ENCODE data around the gene OSBPL2. TPM values are rescaled to one million over a fixed set of nuclear protein-coding genes. Genes with fewer than 3 reads are reported as not detected.
A peak's percentile ranks its signal among the peaks of the same experiment; 100 is the strongest.

Gene OSBPL2
- total RNA-seq, 1 experiment from 2014 or later: 49.5 TPM

DNA sequence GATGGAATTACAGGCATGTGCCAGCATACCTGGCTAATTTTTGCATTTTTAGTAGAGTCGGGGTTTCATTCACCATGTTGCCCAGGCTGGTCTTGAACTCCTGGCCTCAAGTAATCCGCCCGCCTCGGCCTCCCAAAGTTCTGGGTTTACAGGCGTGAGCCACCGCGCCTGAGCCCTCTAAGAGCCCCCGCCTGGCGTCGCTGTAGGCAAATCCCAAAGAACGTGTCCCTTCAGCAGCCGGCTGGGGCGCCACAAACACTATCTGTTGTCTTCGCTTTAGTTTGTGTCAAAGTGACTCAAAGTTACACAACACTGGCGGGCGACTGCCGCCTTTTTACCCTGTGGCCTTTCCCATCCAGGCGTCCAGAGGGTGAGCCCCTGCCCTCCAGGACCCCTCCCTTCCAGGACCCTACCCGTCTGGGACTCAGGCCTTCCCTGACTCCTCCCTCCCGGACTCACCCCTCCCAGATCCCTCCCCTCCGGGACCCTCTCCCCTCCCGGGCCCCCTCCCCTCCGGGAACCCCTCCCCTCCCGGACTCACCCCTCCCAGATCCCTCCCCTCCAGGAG, 63.5 kb downstream of the OSBPL2 start (continued):
- TF ChIP-seq, protein P1, sequence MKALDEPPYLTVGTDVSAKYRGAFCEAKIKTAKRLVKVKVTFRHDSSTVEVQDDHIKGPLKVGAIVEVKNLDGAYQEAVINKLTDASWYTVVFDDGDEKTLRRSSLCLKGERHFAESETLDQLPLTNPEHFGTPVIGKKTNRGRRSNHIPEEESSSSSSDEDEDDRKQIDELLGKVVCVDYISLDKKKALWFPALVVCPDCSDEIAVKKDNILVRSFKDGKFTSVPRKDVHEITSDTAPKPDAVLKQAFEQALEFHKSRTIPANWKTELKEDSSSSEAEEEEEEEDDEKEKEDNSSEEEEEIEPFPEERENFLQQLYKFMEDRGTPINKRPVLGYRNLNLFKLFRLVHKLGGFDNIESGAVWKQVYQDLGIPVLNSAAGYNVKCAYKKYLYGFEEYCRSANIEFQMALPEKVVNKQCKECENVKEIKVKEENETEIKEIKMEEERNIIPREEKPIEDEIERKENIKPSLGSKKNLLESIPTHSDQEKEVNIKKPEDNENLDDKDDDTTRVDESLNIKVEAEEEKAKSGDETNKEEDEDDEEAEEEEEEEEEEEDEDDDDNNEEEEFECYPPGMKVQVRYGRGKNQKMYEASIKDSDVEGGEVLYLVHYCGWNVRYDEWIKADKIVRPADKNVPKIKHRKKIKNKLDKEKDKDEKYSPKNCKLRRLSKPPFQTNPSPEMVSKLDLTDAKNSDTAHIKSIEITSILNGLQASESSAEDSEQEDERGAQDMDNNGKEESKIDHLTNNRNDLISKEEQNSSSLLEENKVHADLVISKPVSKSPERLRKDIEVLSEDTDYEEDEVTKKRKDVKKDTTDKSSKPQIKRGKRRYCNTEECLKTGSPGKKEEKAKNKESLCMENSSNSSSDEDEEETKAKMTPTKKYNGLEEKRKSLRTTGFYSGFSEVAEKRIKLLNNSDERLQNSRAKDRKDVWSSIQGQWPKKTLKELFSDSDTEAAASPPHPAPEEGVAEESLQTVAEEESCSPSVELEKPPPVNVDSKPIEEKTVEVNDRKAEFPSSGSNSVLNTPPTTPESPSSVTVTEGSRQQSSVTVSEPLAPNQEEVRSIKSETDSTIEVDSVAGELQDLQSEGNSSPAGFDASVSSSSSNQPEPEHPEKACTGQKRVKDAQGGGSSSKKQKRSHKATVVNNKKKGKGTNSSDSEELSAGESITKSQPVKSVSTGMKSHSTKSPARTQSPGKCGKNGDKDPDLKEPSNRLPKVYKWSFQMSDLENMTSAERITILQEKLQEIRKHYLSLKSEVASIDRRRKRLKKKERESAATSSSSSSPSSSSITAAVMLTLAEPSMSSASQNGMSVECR (CRISPR knock-in tag; IDR thresholded peaks at IDR 0.05; ENCODE audit: borderline replicate concordance): peak; percentile 53; the same call in 1 of the 2 replicates
- TF ChIP-seq ZNF416 (CRISPR knock-in tag; IDR thresholded peaks at IDR 0.05) (no peak), RELA (CRISPR knock-in tag; IDR thresholded peaks at IDR 0.05; ENCODE audit: borderline replicate concordance) (no peak), ESRRA (CRISPR knock-in tag; IDR thresholded peaks at IDR 0.05; ENCODE audit: borderline replicate concordance) (no peak)
- TF ChIP-seq, protein P2, sequence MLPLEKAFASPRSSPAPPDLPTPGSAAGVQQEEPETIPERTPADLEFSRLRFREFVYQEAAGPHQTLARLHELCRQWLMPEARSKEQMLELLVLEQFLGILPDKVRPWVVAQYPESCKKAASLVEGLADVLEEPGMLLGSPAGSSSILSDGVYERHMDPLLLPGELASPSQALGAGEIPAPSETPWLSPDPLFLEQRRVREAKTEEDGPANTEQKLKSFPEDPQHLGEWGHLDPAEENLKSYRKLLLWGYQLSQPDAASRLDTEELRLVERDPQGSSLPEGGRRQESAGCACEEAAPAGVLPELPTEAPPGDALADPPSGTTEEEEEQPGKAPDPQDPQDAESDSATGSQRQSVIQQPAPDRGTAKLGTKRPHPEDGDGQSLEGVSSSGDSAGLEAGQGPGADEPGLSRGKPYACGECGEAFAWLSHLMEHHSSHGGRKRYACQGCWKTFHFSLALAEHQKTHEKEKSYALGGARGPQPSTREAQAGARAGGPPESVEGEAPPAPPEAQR (CRISPR knock-in tag; IDR thresholded peaks at IDR 0.05): no peak
- TF ChIP-seq, protein P3, sequence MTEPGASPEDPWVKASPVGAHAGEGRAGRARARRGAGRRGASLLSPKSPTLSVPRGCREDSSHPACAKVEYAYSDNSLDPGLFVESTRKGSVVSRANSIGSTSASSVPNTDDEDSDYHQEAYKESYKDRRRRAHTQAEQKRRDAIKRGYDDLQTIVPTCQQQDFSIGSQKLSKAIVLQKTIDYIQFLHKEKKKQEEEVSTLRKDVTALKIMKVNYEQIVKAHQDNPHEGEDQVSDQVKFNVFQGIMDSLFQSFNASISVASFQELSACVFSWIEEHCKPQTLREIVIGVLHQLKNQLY (CRISPR knock-in tag; IDR thresholded peaks at IDR 0.05): no peak

DNA sequence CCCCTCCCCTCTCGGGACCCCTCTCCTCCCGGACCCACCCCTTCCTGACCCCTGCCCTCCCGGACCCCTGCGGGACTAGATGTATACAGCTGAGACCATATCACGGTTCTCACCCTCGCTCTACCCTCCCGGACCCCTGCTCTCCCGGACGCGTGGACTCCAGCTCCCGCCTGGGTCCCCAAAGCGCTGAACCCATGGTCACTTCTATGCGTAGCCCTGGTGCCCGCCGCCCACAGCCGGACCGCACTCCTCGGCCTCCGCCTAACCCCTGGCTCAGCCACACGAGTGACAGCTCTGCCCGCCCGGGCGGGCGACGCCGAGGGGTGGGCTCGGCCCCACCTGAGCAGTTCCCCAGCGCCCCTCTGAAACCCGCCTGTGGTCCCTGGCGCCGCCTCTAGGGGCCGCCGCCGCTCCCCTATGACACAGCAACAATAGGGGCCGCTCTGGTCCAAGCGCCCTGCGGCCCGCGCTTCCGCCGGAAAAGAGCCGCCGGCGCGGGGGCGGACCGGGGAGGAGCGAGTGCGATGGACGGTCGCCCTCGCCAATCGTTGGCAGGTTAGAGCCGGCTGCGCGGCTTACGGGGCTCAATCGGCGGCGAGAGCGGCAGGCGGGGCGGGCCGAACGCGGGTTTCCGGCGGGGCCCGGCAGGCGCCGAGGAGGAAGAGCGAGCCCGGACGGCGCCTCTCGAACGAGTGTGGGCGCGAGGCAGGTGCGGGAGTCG, 64.2 kb downstream of the OSBPL2 start, which contains the start of gene ADRM1:
Gene ADRM1, plus strand, starts transcription at position 657 of the 721 bp plus-strand sequence. CDS start 572 bp downstream, outside the sequence.
- Mint-ChIP-seq H3K27ac (peak within 1 kb of the TSS; percentile 96), H3K9me3 (no peaks in the 10 kb centered on the region), H3K4me1 (peaks cover 18% of the 10 kb centered on the region), H3K36me3 (peaks cover 22% of the 10 kb centered on the region), H3K27me3 (ENCODE audit: low read depth) (no peaks in the 10 kb centered on the region), H3K4me3 (peak within 1 kb of the TSS; percentile 86)
- ATAC-seq (peak; percentile 80), DNase-seq (ENCODE audit: low spot score) (peak; percentile 98)
- ChIA-PET CTCF (interaction anchor here (0.6 to 2.4 kb wide), 21 partner anchors 10 to 611 kb away, joined by 3 to 28 read pairs (median 4); partner anchors contain the start of genes LAMA5 and RPS21), POLR2A (interaction anchor here (0.6 to 1.0 kb wide), 3 partner anchors 64 to 173 kb away, joined by 4 read pairs; partner anchors contain the start of gene LAMA5)
- TF ChIP-seq ZNF121 (CRISPR knock-in tag; IDR thresholded peaks at IDR 0.05): no peak
- TF ChIP-seq, protein P4, sequence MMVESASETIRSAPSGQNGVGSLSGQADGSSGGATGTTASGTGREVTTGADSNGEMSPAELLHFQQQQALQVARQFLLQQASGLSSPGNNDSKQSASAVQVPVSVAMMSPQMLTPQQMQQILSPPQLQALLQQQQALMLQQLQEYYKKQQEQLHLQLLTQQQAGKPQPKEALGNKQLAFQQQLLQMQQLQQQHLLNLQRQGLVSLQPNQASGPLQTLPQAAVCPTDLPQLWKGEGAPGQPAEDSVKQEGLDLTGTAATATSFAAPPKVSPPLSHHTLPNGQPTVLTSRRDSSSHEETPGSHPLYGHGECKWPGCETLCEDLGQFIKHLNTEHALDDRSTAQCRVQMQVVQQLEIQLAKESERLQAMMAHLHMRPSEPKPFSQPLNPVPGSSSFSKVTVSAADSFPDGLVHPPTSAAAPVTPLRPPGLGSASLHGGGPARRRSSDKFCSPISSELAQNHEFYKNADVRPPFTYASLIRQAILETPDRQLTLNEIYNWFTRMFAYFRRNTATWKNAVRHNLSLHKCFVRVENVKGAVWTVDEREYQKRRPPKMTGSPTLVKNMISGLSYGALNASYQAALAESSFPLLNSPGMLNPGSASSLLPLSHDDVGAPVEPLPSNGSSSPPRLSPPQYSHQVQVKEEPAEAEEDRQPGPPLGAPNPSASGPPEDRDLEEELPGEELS (CRISPR knock-in tag; IDR thresholded peaks at IDR 0.05): no peak
- TF ChIP-seq NR1H2 (CRISPR knock-in tag; IDR thresholded peaks at IDR 0.05): no peak
- TF ChIP-seq, protein P5, sequence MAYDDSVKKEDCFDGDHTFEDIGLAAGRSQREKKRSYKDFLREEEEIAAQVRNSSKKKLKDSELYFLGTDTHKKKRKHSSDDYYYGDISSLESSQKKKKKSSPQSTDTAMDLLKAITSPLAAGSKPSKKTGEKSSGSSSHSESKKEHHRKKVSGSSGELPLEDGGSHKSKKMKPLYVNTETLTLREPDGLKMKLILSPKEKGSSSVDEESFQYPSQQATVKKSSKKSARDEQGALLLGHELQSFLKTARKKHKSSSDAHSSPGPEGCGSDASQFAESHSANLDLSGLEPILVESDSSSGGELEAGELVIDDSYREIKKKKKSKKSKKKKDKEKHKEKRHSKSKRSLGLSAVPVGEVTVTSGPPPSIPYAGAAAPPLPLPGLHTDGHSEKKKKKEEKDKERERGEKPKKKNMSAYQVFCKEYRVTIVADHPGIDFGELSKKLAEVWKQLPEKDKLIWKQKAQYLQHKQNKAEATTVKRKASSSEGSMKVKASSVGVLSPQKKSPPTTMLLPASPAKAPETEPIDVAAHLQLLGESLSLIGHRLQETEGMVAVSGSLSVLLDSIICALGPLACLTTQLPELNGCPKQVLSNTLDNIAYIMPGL (CRISPR knock-in tag; IDR thresholded peaks at IDR 0.05): no peak; the same call in 1 of the 2 replicates
- TF ChIP-seq NR2C2 (CRISPR knock-in tag; IDR thresholded peaks at IDR 0.05): no peak
- TF ChIP-seq, protein P6, sequence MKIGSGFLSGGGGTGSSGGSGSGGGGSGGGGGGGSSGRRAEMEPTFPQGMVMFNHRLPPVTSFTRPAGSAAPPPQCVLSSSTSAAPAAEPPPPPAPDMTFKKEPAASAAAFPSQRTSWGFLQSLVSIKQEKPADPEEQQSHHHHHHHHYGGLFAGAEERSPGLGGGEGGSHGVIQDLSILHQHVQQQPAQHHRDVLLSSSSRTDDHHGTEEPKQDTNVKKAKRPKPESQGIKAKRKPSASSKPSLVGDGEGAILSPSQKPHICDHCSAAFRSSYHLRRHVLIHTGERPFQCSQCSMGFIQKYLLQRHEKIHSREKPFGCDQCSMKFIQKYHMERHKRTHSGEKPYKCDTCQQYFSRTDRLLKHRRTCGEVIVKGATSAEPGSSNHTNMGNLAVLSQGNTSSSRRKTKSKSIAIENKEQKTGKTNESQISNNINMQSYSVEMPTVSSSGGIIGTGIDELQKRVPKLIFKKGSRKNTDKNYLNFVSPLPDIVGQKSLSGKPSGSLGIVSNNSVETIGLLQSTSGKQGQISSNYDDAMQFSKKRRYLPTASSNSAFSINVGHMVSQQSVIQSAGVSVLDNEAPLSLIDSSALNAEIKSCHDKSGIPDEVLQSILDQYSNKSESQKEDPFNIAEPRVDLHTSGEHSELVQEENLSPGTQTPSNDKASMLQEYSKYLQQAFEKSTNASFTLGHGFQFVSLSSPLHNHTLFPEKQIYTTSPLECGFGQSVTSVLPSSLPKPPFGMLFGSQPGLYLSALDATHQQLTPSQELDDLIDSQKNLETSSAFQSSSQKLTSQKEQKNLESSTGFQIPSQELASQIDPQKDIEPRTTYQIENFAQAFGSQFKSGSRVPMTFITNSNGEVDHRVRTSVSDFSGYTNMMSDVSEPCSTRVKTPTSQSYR (CRISPR knock-in tag; IDR thresholded peaks at IDR 0.05): no peak
- TF ChIP-seq, protein P7, sequence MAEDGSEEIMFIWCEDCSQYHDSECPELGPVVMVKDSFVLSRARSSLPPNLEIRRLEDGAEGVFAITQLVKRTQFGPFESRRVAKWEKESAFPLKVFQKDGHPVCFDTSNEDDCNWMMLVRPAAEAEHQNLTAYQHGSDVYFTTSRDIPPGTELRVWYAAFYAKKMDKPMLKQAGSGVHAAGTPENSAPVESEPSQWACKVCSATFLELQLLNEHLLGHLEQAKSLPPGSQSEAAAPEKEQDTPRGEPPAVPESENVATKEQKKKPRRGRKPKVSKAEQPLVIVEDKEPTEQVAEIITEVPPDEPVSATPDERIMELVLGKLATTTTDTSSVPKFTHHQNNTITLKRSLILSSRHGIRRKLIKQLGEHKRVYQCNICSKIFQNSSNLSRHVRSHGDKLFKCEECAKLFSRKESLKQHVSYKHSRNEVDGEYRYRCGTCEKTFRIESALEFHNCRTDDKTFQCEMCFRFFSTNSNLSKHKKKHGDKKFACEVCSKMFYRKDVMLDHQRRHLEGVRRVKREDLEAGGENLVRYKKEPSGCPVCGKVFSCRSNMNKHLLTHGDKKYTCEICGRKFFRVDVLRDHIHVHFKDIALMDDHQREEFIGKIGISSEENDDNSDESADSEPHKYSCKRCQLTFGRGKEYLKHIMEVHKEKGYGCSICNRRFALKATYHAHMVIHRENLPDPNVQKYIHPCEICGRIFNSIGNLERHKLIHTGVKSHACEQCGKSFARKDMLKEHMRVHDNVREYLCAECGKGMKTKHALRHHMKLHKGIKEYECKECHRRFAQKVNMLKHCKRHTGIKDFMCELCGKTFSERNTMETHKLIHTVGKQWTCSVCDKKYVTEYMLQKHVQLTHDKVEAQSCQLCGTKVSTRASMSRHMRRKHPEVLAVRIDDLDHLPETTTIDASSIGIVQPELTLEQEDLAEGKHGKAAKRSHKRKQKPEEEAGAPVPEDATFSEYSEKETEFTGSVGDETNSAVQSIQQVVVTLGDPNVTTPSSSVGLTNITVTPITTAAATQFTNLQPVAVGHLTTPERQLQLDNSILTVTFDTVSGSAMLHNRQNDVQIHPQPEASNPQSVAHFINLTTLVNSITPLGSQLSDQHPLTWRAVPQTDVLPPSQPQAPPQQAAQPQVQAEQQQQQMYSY (CRISPR knock-in tag; IDR thresholded peaks at IDR 0.05): no peak
- TF ChIP-seq GRHL2 (CRISPR knock-in tag; IDR thresholded peaks at IDR 0.05; ENCODE audit: insufficient replicate concordance, severe bottlenecking): no peak

Measured in WTC11 (cell line).